Activated T-cell treated with anti-CD3 and anti-CD28 coated beads, Interleukin-2, amount 50 U/mL, for 72 hours (primary cell): ENCODE results near the gene VAV2. TPM values are rescaled to one million over a fixed set of nuclear protein-coding genes. Genes with fewer than 3 reads are reported as not detected.

Experiments
- ATAC-seq, 2 donors: fragments of 150-1000 bp; cut with Tn5 transposase; replicated peaks in 1 of 2; 2 replicates each; pipeline ENCODE4 v1.10.0; 2021; ENCODE audit warnings: moderate library complexity in 2 of 2, mild to moderate bottlenecking in 1 of 2
- DNase-seq, 2 donors: peaks; one replicate each; pipeline ENCODE4 v3.0.0; 2021 to 2022; ENCODE audit warnings: mixed read lengths in 1 of 2
- H3K27ac Mint-ChIP-seq: one replicate; pipeline ENCODE4 v1.8.0; 2022; ENCODE audit warnings: mild to moderate bottlenecking, moderate library complexity, mixed read lengths
- H3K27me3 Mint-ChIP-seq: one replicate; pipeline ENCODE4 v1.8.0; 2022; ENCODE audit warnings: low read depth, mixed read lengths
- H3K36me3 Mint-ChIP-seq, 2 donors: one replicate each; pipeline ENCODE4 v1.8.0; 2022; ENCODE audit warnings: mixed read lengths in 2 of 2, mild to moderate bottlenecking in 1 of 2; ENCODE audit not compliant: insufficient read depth in 2 of 2
- H3K4me1 Mint-ChIP-seq: one replicate; pipeline ENCODE4 v1.8.0; 2022; ENCODE audit warnings: low read depth, mixed read lengths
- H3K4me3 Mint-ChIP-seq, 2 donors: one replicate each; pipeline ENCODE4 v1.8.0; 2022; ENCODE audit warnings: mild to moderate bottlenecking in 2 of 2, mixed read lengths in 2 of 2, moderate library complexity in 2 of 2
- H3K9me3 Mint-ChIP-seq, 2 donors: one replicate each; pipeline ENCODE4 v1.8.0; 2022; ENCODE audit warnings: mixed read lengths in 2 of 2
- total RNA-seq, 2 donors: library from RNA; stranded (reverse); gene quantifications; one replicate each; pipeline ENCODE4 v1.2.3, GENCODE V29; 2022

The VAV2 gene
- total RNA-seq, 2 donors from 2014 or later: 4.6 to 5.1 TPM

GRCh38 chr9:133884907-133885744 lies 107.0 kb downstream of the VAV2 start:
- Mint-ChIP-seq H3K27me3 (no peaks in the 10 kb centered on the region), H3K4me3 (no peak overlapping the region), H3K9me3 (no peaks in the 10 kb centered on the region), H3K27ac (no peak overlapping the region), H3K36me3 (no peaks in the 10 kb centered on the region), H3K4me1 (no peaks in the 10 kb centered on the region)
- ATAC-seq (no peak), DNase-seq (no peak)

GRCh38 chr9:133882849-133883755 lies 109.0 kb downstream of the VAV2 start:
- Mint-ChIP-seq H3K9me3 (no peaks in the 10 kb centered on the region), H3K4me1 (no peaks in the 10 kb centered on the region), H3K27me3 (no peaks in the 10 kb centered on the region), H3K36me3 (no peaks in the 10 kb centered on the region), H3K27ac (no peak overlapping the region), H3K4me3 (no peak overlapping the region)
- DNase-seq (no peak), ATAC-seq (no peak)

DNA sequence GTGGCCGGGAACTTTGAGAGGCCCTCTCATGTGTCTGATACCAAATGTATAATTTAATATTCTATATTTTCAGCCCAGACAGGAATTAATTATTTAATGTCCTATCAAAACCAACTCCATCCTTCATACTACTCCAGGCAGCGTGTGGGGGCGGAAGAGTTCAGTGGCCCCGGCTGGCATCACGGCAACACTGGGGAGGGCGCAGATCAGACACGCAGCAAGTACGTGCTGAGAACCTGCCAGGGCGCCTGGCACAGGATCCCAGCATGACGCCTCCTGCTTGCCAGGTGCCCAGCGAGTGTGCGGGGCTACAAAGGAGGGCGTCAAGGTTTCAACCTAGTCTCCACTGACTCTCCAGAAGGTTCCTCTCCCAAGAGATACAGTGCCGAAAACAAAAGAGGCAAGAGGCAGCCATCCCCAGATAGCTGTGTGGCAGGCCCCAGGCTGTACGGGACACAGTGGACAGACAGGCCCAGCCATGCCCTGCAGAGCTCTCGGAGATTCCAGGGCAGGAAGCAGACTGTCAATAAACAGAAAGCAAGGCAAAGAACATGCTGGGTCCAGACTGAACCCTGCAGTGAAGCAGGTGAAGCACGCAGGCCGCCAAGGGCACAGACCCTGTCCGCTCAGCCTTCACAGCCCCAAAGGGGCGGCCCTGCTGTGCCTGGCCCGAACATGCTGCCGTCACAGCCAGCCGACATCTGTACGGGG lies 110.3 kb downstream of the VAV2 start:
- H3K4me1 Mint-ChIP-seq: no peaks in the 10 kb centered on the region
- H3K9me3 Mint-ChIP-seq: no peaks in the 10 kb centered on the region
- H3K27ac Mint-ChIP-seq: no peak overlapping the region
- H3K27me3 Mint-ChIP-seq: no peaks in the 10 kb centered on the region
- H3K36me3 Mint-ChIP-seq: no peaks in the 10 kb centered on the region
- DNase-seq: no peak
- H3K4me3 Mint-ChIP-seq: no peak overlapping the region
- no peak for ATAC-seq

DNA sequence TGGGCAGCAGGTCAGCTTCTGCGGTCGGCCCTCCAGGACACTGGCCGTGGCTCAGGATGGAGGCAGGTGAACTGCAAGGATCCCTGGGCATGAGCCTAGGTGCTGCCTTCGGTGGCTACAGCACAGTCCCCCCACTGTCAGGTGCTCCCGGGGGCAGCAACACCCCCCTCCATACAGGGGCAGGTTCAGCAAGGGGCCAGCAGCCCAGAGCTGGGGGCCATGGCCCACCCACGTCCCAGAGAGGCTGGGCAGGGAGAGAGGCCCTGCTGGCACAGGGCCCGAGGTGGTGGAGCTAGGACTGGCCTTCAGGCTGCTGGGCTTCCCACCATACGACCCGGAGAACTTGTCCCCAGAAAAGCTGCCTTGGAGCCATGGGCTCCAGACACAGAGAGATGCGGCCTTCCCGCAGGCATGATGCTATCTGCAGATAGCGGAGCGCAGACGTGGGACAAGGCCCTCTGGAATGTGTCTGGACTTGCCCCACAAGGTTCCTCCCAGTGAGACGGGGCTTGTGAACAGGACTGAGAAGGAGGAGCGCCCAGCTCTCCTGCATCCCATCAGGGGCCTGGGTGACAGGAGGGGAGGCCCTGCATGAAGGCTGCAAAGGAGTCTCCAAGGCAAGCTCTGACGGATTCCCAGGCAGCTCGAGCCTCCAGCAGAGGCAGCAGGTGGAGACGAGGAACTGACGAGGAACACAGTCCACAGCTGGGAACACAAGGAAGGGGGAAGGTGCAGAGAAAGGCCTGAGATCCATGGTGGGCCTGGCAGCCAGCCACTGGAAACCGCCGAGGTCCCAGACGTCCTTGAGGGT lies 111.1 kb downstream of the VAV2 start:
- Mint-ChIP-seq H3K4me3 (no peak overlapping the region), H3K27me3 (no peaks in the 10 kb centered on the region), H3K9me3 (no peaks in the 10 kb centered on the region), H3K36me3 (no peaks in the 10 kb centered on the region), H3K4me1 (no peaks in the 10 kb centered on the region), H3K27ac (peak overlapping the region; percentile 57)
- ATAC-seq (no peak), DNase-seq (no peak)

DNA sequence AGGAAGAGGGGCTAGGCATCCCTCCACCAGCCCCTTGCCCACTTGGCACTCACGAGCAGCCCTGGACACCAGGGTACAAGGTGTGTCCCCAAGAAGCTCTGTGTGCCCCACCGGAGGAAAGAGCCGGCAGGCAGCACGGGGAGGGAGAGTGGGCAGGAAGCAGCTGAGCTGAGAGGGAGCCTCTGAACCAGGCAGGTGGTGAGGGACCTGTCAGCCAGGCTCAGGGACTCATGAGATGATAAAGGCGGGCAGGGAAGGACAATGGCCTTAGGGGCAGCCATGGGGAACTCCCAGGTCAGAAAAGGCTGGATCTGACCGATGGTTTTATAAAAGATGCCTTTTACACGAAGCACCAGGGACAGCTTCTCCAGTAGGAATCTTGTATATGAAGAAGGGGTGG lies 112.0 kb downstream of the VAV2 start:
- Mint-ChIP-seq H3K27ac (no peak overlapping the region), H3K36me3 (no peaks in the 10 kb centered on the region), H3K4me1 (no peaks in the 10 kb centered on the region), H3K4me3 (no peak overlapping the region), H3K27me3 (no peaks in the 10 kb centered on the region), H3K9me3 (no peaks in the 10 kb centered on the region)
- ATAC-seq (no peak), DNase-seq (no peak)

DNA sequence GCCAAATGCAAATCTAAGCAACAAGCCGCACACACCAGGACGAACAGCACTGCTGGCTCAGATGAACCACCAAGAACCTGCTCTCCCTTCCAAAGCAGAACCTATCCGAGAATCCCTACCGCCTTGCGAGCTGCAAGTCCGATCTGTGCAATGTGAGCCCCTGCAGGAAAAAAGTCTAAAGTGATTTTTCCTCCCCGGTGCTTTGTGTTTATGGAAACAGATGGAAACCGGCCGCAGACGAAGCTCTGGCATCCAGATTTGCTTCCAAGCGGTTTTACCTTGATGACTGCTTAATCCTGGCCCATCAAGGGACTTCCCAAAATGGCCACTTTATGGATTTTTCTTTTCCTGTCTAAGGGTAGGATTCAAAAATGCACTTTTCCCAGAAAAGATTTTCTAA lies 112.5 kb downstream of the VAV2 start:
- ATAC-seq: no peak

GRCh38 chr9:133878402-133878801 lies 113.7 kb downstream of the VAV2 start:
- H3K4me3 Mint-ChIP-seq: no peak overlapping the region
- H3K27ac Mint-ChIP-seq: no peak overlapping the region
- no peaks in the 10 kb centered on the region for H3K27me3 Mint-ChIP-seq
- no peaks in the 10 kb centered on the region for H3K36me3 Mint-ChIP-seq
- no peak for ATAC-seq
- no peaks in the 10 kb centered on the region for H3K4me1 Mint-ChIP-seq
- H3K9me3 Mint-ChIP-seq: no peaks in the 10 kb centered on the region
- no peak for DNase-seq

More for the DNA sequence above, 112.5 kb downstream of the VAV2 start:
- DNase-seq: no peak
- Mint-ChIP-seq H3K36me3 (no peaks in the 10 kb centered on the region), H3K27ac (no peak overlapping the region), H3K4me1 (no peaks in the 10 kb centered on the region), H3K9me3 (no peaks in the 10 kb centered on the region), H3K4me3 (no peak overlapping the region), H3K27me3 (no peaks in the 10 kb centered on the region)

DNA sequence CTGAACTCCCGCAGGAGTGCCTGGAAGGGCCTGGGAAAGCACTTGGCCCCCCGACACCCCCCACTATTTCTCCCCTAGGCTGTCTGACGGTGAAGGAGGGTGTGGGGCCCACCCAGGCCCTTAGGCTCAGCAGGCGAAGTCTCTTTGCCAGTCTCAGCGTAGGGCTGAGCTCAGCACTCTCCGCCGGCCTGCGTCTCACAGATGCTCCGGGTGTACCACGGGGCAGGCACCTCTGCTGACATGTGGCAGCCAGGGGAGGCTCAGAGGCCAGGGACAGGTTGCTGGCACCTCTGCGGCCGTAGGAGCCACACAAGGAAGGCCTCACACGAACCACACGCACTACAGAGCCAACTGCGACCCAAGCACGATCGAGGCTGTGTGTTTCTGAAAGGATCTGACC lies 114.2 kb downstream of the VAV2 start:
- H3K4me1 Mint-ChIP-seq: no peaks in the 10 kb centered on the region
- H3K9me3 Mint-ChIP-seq: no peaks in the 10 kb centered on the region

GRCh38 chr9:133877327-133877726 lies 114.8 kb downstream of the VAV2 start:
- Mint-ChIP-seq H3K27me3 (no peaks in the 10 kb centered on the region), H3K4me1 (no peaks in the 10 kb centered on the region), H3K36me3 (no peaks in the 10 kb centered on the region), H3K4me3 (no peak overlapping the region), H3K9me3 (no peaks in the 10 kb centered on the region), H3K27ac (no peak overlapping the region)
- ATAC-seq (no peak), DNase-seq (no peak)

More for the DNA sequence above, 114.2 kb downstream of the VAV2 start:
- ATAC-seq (no peak), DNase-seq (no peak)
- H3K36me3 Mint-ChIP-seq: no peaks in the 10 kb centered on the region
- H3K27me3 Mint-ChIP-seq: no peaks in the 10 kb centered on the region
- no peak overlapping the region for H3K4me3 Mint-ChIP-seq
- H3K27ac Mint-ChIP-seq: no peak overlapping the region

- Mint-ChIP-seq H3K4me1 (no peaks in the 10 kb centered on the region), H3K27me3 (no peaks in the 10 kb centered on the region), H3K27ac (no peak overlapping the region), H3K4me3 (no peak overlapping the region), H3K9me3 (no peaks in the 10 kb centered on the region), H3K36me3 (no peaks in the 10 kb centered on the region)
- ATAC-seq: no peak
- no peak for DNase-seq
Measured at GRCh38 chr9:133876836-133877235, 115.3 kb downstream of the VAV2 start.

DNA sequence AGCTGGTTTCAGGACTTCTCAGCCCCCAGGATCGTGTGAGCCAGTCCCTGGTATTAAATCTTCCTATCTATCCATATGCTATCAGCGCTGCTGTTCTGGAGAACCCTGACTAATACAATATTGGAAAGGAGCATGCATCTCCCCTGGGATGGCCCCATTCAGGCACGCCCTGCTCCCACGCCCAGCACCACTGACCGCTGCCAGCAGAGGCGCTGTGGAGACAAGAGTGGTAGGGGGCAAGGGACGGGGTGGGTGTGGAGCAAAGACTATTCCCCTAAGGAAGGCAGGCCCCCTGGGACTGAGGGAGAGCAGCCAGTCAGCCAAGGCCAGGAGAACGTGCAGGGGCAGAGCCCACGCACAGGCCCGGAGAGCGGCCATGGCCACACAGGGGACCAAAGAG lies 116.0 kb downstream of the VAV2 start:
- H3K27ac Mint-ChIP-seq: no peak overlapping the region
- no peaks in the 10 kb centered on the region for H3K9me3 Mint-ChIP-seq
- ATAC-seq: no peak
- H3K4me1 Mint-ChIP-seq: no peaks in the 10 kb centered on the region
- no peaks in the 10 kb centered on the region for H3K36me3 Mint-ChIP-seq
- DNase-seq: no peak
- H3K27me3 Mint-ChIP-seq: no peaks in the 10 kb centered on the region
- no peak overlapping the region for H3K4me3 Mint-ChIP-seq

DNA sequence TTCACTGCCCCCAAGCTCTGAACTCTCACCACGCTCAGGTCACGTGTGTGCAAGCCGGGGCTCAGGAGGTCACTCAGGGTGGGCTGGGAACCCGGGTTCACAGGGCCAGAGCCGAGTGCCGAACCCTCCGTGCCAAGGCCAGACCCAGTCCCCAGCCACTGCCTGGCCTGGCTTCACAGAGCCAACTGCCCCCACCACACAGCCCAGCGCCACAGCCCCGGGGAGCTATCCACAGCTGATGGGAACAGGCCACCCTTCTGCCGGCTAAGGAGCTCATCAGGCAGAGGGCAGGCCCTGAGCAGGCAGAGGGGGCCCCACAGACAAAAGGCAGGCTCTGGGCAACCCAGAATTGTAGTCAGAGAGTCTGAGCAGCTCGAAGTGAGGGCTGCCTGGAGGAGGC lies 117.0 kb downstream of the VAV2 start:
- Mint-ChIP-seq H3K36me3 (no peaks in the 10 kb centered on the region), H3K27ac (no peak overlapping the region), H3K4me1 (peaks cover 3% of the 10 kb centered on the region), H3K9me3 (no peaks in the 10 kb centered on the region), H3K4me3 (no peak overlapping the region), H3K27me3 (peaks cover 1% of the 10 kb centered on the region)
- DNase-seq: no peak
- ATAC-seq: no peak
